Transverse colon (tissue), 4 donors: ENCODE results near the gene CEP89. TPM values are rescaled to one million over a fixed set of nuclear protein-coding genes. Genes with fewer than 3 reads are reported as not detected.
"Not testable (repeated sequence)": the region's sequence is repeated elsewhere in the genome, so short reads cannot be mapped to it uniquely, and the experiment has no call there.

Experiments used
- DNase-seq: peaks from one replicate; pipeline ENCODE4 v3.0.0-alpha.2; 2019
- H3K27ac ChIP-seq, 4 donors: fragments of 200-600 bp; sonication (generic); 2 replicates each; pipeline ENCODE4 v1.5.1; 2016 to 2018; ENCODE audit warnings: inconsistent platforms in 4 of 4
- H3K27me3 ChIP-seq: fragments of 200-600 bp; sonication (generic); 2 replicates; pipeline ENCODE4 v1.5.1; 2017; ENCODE audit warnings: inconsistent platforms
- H3K36me3 ChIP-seq, 4 donors: fragments of 200-600 bp; sonication (generic); 2 replicates each; pipeline ENCODE4 v1.5.1; 2017 to 2019; ENCODE audit warnings: inconsistent platforms in 4 of 4
- H3K4me1 ChIP-seq, 4 donors: fragments of 200-600 bp; sonication (generic); 2 replicates each; pipeline ENCODE4 v1.5.1; 2017 to 2020; ENCODE audit warnings: inconsistent platforms in 4 of 4
- H3K4me3 ChIP-seq, 4 donors: fragments of 200-600 bp; sonication (generic); 1 replicate in 1 of 4; 2 replicates in 3 of 4; pipeline versions ENCODE4 v1.5.1 to v1.6.1; 2017 to 2019; ENCODE audit warnings: inconsistent platforms in 4 of 4
- H3K9me3 ChIP-seq, 2 donors: fragments of 200-600 bp; sonication (generic); 2 replicates each; pipeline ENCODE4 v1.5.1; 2017 to 2019; ENCODE audit warnings: inconsistent platforms in 2 of 2
- CTCF ChIP-seq, 5 experiments: fragments of 200-600 bp in 3 of 5; fragments of 450-650 bp in 2 of 5; sonication (generic) in 3 of 5; IDR thresholded peaks; 1 replicate in 2 of 5; 2 replicates in 3 of 5; pipeline ENCODE4 v1.5.1; 2016 to 2017; ENCODE audit warnings: antibody characterized with exemption in 5 of 5, inconsistent platforms in 3 of 5, mild to moderate bottlenecking in 2 of 5, moderate library complexity in 1 of 5
- EP300 ChIP-seq: sonication (generic); formaldehyde crosslinking; IDR thresholded peaks from one replicate; pipeline ENCODE4 v1.6.1; 2017; ENCODE audit warnings: antibody characterized with exemption, low read depth
- POLR2A ChIP-seq: fragments of 450-650 bp; IDR thresholded peaks from one replicate; pipeline ENCODE4 v1.6.1; 2016; ENCODE audit warnings: antibody characterized with exemption, mild to moderate bottlenecking, moderate library complexity
- POLR2AphosphoS5 ChIP-seq, 3 donors: sonication (generic); formaldehyde crosslinking; IDR thresholded peaks; one replicate each; pipeline ENCODE4 v1.6.1; 2016; ENCODE audit warnings: antibody characterized with exemption in 3 of 3
- WGBS, 2 donors: methylation state at CpG; one replicate each; pipeline ENCODE4 v1.1.5; 2018; ENCODE audit warnings: low coverage in 1 of 2; 5-methylcytosine and 5-hydroxymethylcytosine counted together
- in situ Hi-C, 4 donors: fragments of 200-750 bp; cut with MboI; loops; one replicate each; pipeline versions ENCODE4 v1.15.0 to v1.15.1; 2017; ENCODE audit warnings: low sequenced_read_pairs in 3 of 4, low pct_ligation_motif_present in 1 of 4, low pct_unique_long_range_greater_than_20kb in 1 of 4
- intact Hi-C: fragments of 100-400 bp; cut with DNase I; formaldehyde crosslinking; loops from one replicate; pipeline ENCODE4 v1.15.1; 2023; ENCODE audit warnings: low total_unique reads
- total RNA-seq, 4 donors: library from RNA; depleted of rRNA; stranded (reverse); fragments of >200 nt; gene quantifications; one replicate each; pipeline ENCODE4 v1.1.0, GENCODE V29; 2016

CEP89 gene
- total RNA-seq, 4 donors from 2014 or later, result 4.5 to 39.6 (median 9.4) TPM

GRCh38 chr19:32945260-32945659 lies 26.5 kb downstream of the CEP89 start:
- 89 to 90% methylated on average over 2 to 3 of the region's 3 CpGs for WGBS, 2 donors
- TF ChIP-seq CTCF (IDR thresholded peaks at IDR 0.05) (no peak), POLR2A (no peak), POLR2AphosphoS5 (IDR thresholded peaks at IDR 0.05) (no peak), EP300 (no peak)
- no peaks in the 10 kb centered on the region for H3K27me3 ChIP-seq
- intact Hi-C loops, result no loop called here
- no peaks in the 10 kb centered on the region for H3K9me3 ChIP-seq
- H3K4me3 ChIP-seq, result no peak overlapping the region
- H3K27ac ChIP-seq, result no peak overlapping the region
- no peaks in the 10 kb centered on the region for H3K4me1 ChIP-seq
- DNase-seq, result no peak
- in situ Hi-C loops, result no loop called here
- peaks cover 0 to 24% (median 11%) of the 10 kb centered on the region in 4 donors for H3K36me3 ChIP-seq

- H3K9me3 ChIP-seq, H3K4me3 ChIP-seq, H3K4me1 ChIP-seq, H3K27me3 ChIP-seq, in situ Hi-C loops, H3K27ac ChIP-seq, DNase-seq, intact Hi-C loops: not testable (repeated sequence)
- H3K36me3 ChIP-seq, result peaks cover 0 to 13% (median 4%) of the 10 kb centered on the region in 4 donors
- WGBS, 2 donors, result 87 to 89% methylated on average over 3 to 5 of the region's 5 CpGs
Observed at GRCh38 chr19:32941273-32941672, 30.5 kb downstream of the CEP89 start.

GRCh38 chr19:32936065-32936464 lies 35.7 kb downstream of the CEP89 start:
- Histone ChIP-seq H3K4me3 (no peak overlapping the region), H3K27ac (no peak overlapping the region), H3K9me3 (no peaks in the 10 kb centered on the region), H3K36me3 (peaks cover 0 to 13% (median 3%) of the 10 kb centered on the region in 4 donors), H3K4me1 (no peaks in the 10 kb centered on the region), H3K27me3 (no peaks in the 10 kb centered on the region)
- DNase-seq, result no peak
- intact Hi-C loops (no loop called here), in situ Hi-C loops (no loop called here)
- WGBS, 2 donors, result 93% methylated on average over 6 of the region's 8 CpGs; no CpG with 5 or more reads in 1 of the 2 donors
- TF ChIP-seq POLR2A, result no peak
- TF ChIP-seq CTCF (IDR thresholded peaks at IDR 0.05), result no peak
- TF ChIP-seq EP300, result no peak
- no peak for TF ChIP-seq POLR2AphosphoS5 (IDR thresholded peaks at IDR 0.05)

- Histone ChIP-seq H3K9me3 (no peaks in the 10 kb centered on the region), H3K36me3 (peaks cover 0 to 17% (median 5%) of the 10 kb centered on the region in 4 donors), H3K4me3 (no peak overlapping the region), H3K4me1 (no peaks in the 10 kb centered on the region), H3K27me3 (no peaks in the 10 kb centered on the region), H3K27ac (no peak overlapping the region)
- DNase-seq, result no peak
- intact Hi-C loops (no loop called here), in situ Hi-C loops (no loop called here)
- WGBS, 2 donors, result 83 to 94% methylated on average over 2 to 8 of the region's 9 CpGs
- TF ChIP-seq EP300, result no peak
- no peak for TF ChIP-seq CTCF (IDR thresholded peaks at IDR 0.05)
- TF ChIP-seq POLR2AphosphoS5 (IDR thresholded peaks at IDR 0.05), result no peak
- no peak for TF ChIP-seq POLR2A
Observed at GRCh38 chr19:32935629-32936028, 36.1 kb downstream of the CEP89 start.

GRCh38 chr19:32933571-32933970 lies 38.2 kb downstream of the CEP89 start:
- no peak overlapping the region for H3K27ac ChIP-seq
- in situ Hi-C loops (no loop called here), intact Hi-C loops (no loop called here)
- 83 to 94% methylated on average over 1 to 3 of the region's 3 CpGs for WGBS, 2 donors
- no peaks in the 10 kb centered on the region for H3K4me1 ChIP-seq
- peaks cover 0 to 30% (median 14%) of the 10 kb centered on the region in 4 donors for H3K36me3 ChIP-seq
- H3K4me3 ChIP-seq, result no peak overlapping the region
- DNase-seq, result no peak
- no peak for TF ChIP-seq POLR2A
- no peak for TF ChIP-seq POLR2AphosphoS5 (IDR thresholded peaks at IDR 0.05)
- no peak for TF ChIP-seq CTCF (IDR thresholded peaks at IDR 0.05)
- no peak for TF ChIP-seq EP300
- H3K9me3 ChIP-seq, result peaks cover 0 to under 1% of the 10 kb centered on the region in 2 donors
- no peaks in the 10 kb centered on the region for H3K27me3 ChIP-seq
